ENCODE measurements around the gene DPY19L3. TPM values are rescaled to one million over a fixed set of nuclear protein-coding genes. Genes with fewer than 3 reads are reported as not detected.
"Not testable (repeated sequence)": the region's sequence is repeated elsewhere in the genome, so short reads cannot be mapped to it uniquely, and the experiment has no call there.

Gene DPY19L3
- total and polyA plus RNA-seq, 2 donors = 6.9 to 62.7 TPM

DNA sequence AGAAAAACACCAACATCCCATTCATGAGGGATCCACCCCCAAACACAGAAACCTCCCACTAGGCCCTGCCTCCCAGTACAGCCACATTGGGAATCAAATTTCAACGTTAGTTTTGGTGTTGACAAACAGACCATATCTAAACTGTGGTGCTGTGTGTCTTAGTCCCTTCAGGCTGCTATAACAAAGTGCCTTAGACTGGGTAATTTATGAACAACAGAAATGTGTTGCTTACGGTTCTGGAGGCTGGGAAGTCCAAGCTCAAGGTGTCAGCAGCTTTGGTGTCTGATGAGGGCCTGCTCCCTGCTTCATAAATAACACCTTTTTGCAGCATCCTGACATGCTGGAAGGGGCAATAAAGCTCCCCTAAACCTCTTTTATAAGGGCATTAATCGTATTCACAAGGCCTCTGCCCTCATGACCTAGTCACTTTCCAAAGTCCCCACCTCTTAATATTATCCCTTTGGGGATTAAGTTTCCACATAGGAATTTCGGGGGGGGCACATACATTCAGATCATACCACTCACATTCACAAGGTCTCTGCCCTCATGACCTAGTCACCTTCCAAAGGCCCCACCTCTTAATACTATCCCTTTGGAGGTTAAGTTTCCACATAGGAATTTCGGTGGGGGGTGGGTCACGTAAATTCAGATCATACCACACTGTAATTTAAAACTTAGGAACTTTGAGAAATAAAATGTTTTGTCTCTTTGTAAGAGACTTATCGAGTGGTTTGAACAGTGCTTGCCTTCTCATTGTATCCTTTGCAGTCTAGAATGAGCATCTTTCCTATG lies 32.6 kb upstream of the DPY19L3 start:
- no peak for DNase-seq (ENCODE audit: extremely low spot score)
- 78% methylated on average over 7 of the region's 7 CpGs for WGBS
- Histone ChIP-seq H3K27ac (ENCODE audit: low read depth) (peak overlapping the region; percentile 51), H3K36me3 (ENCODE audit: insufficient read depth) (no peaks in the 10 kb centered on the region), H3K4me1 (ENCODE audit: insufficient read depth) (no peaks in the 10 kb centered on the region), H3K4me3 (ENCODE audit: low read depth, low read length) (no peak overlapping the region)

DNA sequence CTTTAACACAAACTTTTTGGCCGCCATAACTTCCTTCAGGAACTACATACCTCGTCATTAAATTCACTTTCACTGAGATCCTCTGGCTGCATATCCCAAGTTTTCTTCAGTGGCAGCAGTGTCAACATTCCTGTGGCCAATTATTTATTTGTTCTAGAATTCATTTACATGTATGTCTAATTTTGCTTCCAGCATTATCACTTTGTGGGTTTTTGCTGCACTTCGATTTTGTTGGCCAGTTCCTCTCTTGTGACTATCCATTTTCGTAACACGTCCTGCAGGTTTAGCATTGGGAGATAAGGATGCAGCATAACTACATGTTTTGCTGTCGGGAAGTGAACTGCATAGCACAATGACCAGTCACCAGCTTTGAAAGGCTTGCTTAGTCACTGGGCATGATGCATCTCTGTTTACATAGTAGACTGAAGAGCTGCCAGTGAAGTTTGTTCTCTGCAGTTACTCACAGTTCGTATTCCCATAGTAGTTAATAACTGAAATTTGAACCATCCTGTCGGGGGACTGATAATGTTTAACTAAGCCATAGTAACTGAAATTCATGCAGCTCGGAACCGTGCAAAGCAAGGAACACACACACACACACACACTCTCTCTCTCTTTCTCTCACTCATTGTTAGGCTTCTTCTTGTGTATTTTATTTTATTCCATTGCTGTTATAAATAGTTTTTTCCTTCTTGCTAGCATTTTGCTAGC lies 31.8 kb upstream of the DPY19L3 start:
- Histone ChIP-seq H3K36me3 (ENCODE audit: insufficient read depth) (no peaks in the 10 kb centered on the region), H3K4me1 (ENCODE audit: insufficient read depth) (no peaks in the 10 kb centered on the region), H3K4me3 (ENCODE audit: low read depth, low read length) (no peak overlapping the region), H3K27ac (ENCODE audit: low read depth) (peak overlapping the region; percentile 51)
- DNase-seq (ENCODE audit: extremely low spot score) = peak; percentile 61
- WGBS = 21% methylated on average over 10 of the region's 10 CpGs

DNA sequence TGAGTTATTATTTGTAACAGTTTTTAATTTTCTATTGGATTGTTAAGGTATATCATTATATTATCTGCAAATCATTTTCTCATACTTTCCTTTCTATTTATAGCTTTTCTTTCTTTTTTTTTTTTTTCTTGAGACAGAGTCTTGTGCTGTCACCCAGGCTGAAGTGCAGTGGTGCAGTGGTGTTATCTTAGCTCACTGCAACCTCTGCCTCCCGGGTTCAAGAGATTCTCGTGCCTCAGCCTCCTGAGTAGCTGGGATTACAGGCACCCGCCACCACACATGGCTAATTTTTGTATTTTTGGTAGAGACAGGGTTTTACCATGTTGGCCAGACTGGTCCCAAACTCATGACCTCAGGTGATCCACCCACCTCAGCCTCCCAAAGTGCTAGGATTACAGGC lies 31.2 kb upstream of the DPY19L3 start:
- not testable (repeated sequence) for H3K27ac ChIP-seq (ENCODE audit: low read depth); H3K36me3 ChIP-seq (ENCODE audit: insufficient read depth)
- 73% methylated on average over 3 of the region's 3 CpGs for WGBS

DNA sequence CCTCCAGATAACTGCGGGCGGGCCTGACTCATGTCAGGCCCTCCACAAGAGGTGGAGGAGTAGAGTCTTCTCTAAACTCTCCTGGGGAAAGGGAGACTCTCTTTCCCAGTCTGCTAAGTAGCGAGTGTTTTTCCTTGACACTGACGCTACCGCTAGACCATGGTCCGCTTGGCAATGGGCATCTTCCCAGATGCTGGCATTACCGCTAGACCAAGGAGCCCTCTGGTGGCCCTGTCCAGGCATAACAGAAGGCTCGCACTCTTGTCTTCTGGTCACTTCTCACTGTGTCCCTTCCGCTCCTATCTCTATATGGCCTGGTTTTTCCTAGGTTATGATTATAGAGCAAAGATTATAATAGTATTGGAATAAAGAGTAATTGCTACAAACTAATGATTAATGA lies 28.5 kb upstream of the DPY19L3 start:
- 96% methylated on average over 9 of the region's 9 CpGs for WGBS
- H3K36me3 ChIP-seq (ENCODE audit: insufficient read depth); DNase-seq (ENCODE audit: extremely low spot score); H3K4me1 ChIP-seq (ENCODE audit: insufficient read depth); H3K27ac ChIP-seq (ENCODE audit: low read depth); H3K4me3 ChIP-seq (ENCODE audit: low read depth, low read length): not testable (repeated sequence)

More for the DNA sequence above, 31.2 kb upstream of the DPY19L3 start:
- H3K4me3 ChIP-seq (ENCODE audit: low read depth, low read length); H3K4me1 ChIP-seq (ENCODE audit: insufficient read depth); DNase-seq (ENCODE audit: extremely low spot score): not testable (repeated sequence)

DNA sequence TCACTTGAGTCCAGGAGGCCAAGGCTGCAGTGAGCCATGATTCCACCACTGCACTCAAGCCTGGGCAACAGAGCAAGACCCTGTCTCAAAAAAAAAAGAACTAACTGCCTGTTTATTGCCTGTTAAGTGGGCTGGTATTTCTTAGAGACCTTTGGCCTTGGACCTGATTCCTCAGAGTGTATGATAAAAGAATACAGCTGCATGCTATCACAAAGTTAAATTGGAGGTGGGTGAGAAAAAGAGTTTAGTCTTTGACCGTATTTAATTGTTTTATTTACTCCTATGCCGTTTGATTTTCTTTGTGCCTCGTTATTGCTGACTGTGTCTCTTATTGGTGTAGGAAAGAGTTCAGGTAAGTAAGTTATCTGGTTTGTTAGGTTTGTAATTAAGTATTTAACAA lies 25.3 kb upstream of the DPY19L3 start:
- 78% methylated on average over 3 of the region's 3 CpGs for WGBS
- no peaks in the 10 kb centered on the region for H3K4me1 ChIP-seq (ENCODE audit: insufficient read depth)
- no peak for DNase-seq (ENCODE audit: extremely low spot score)
- H3K4me3 ChIP-seq (ENCODE audit: low read depth, low read length) = no peak overlapping the region
- H3K36me3 ChIP-seq (ENCODE audit: insufficient read depth) = peaks cover 6% of the 10 kb centered on the region
- no peak overlapping the region for H3K27ac ChIP-seq (ENCODE audit: low read depth)

DNA sequence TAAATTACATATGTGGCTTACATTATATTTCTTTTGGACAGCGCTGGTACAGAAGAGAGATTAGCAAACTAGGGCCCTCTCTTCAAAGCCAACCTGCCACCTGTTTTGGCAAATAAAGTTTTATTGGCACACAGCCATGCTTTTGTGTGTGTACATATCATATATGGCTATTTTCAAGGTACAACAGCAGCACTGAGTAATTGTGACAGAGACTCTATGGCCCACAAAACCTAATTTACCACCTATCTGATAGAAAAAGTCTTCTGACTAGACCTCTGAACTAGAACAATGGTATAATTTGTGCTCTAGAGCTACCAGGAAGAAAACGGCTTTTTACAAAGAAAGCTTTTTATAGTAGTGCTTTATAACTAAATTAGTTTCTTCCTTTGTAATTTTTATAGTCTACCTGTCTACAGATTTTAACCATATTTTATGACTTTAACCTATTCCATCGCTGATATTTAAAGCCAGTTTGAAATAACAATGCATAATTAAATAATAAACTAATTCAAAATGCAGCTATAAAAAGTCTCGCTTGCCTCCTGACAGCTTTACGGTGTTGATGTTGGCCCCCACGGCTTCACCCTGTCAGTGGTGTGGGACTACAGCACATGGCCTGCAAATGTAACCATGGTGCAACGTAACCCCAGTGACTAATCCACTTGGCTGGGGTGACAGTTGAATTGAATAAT lies 17.7 kb upstream of the DPY19L3 start:
- H3K4me3 ChIP-seq (ENCODE audit: low read depth, low read length) = no peak overlapping the region
- no peaks in the 10 kb centered on the region for H3K36me3 ChIP-seq (ENCODE audit: insufficient read depth)
- no peaks in the 10 kb centered on the region for H3K4me1 ChIP-seq (ENCODE audit: insufficient read depth)
- H3K27ac ChIP-seq (ENCODE audit: low read depth) = no peak overlapping the region
- WGBS = 37% methylated on average over 7 of the region's 7 CpGs
- no peak for DNase-seq (ENCODE audit: extremely low spot score)

DNA sequence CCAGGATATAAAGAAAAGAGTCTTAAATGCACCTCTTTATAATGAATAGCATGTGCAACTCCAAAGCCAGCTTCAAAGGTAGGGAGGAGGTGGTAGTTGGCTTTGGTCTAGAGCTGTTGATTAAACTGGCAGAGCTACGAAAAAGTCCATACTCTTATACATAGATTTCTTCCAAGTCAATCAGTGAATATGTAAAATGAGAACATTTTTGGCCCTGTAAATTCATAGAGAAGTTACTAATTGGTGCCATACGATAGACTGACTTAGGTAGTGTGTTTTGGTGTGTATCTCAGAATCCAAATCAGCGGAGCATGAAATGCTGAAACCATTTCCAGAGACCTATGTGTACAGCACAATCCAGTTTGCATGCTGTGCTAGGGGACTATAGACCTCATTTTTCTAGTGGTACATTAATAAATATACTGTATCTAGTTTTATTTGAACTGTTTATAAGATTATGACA lies 17.1 kb upstream of the DPY19L3 start:
- no peak overlapping the region for H3K27ac ChIP-seq (ENCODE audit: low read depth)
- no peaks in the 10 kb centered on the region for H3K4me1 ChIP-seq (ENCODE audit: insufficient read depth)
- WGBS = 81% methylated on average over 3 of the region's 3 CpGs
- H3K36me3 ChIP-seq (ENCODE audit: insufficient read depth) = no peaks in the 10 kb centered on the region
- H3K4me3 ChIP-seq (ENCODE audit: low read depth, low read length) = no peak overlapping the region
- DNase-seq (ENCODE audit: extremely low spot score) = no peak

DNA sequence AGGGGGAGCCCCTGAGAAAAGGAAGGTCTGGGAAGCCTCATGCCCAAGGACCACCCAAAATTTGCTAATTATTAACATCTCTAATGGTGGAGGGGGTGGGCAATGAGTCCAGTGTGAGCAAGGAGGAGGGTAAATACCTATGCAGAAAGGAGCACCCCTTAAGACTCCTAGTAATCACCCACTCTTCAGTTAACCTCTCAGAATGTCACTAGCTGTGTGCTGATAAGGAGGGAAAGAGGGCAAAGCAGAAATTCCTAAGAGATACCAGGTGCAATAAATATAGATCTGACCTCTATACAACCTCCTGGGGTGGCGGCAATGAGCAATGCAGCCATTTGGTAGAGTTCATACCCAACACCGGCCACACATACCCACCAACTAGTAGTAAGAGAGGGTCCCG lies 12.7 kb upstream of the DPY19L3 start:
- WGBS = 75% methylated on average over 3 of the region's 3 CpGs
- Histone ChIP-seq H3K36me3 (ENCODE audit: insufficient read depth) (no peaks in the 10 kb centered on the region), H3K27ac (ENCODE audit: low read depth) (no peak overlapping the region), H3K4me1 (ENCODE audit: insufficient read depth) (no peaks in the 10 kb centered on the region), H3K4me3 (ENCODE audit: low read depth, low read length) (no peak overlapping the region)
- DNase-seq (ENCODE audit: extremely low spot score) = no peak

DNA sequence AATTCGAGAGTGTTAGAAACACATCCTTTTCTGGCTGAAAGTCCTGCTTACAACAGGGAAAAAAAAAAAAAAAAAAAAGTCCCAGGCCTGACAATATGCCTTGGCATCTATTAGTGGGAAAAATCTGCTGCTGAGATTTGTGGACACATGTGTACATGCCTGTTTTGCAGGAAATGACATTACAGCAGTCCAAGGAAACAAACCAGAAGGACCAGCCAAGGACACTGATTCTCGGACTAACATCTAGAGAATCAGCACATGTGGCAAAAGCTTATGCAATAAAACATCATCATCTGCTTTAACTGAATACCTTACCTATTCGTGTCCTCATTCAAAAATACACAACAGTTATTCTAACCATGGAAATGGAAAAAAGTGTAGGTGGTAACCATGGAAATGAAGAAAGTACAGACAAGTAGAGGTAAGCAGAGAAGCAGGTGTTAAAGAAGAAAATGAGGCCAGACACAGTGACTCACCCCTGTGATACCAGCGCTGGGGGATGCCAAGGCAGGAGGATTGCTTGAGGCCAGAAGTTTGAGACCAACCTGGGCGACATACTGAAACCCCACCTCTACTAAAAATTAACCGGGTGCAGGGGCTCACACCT lies 9.4 kb upstream of the DPY19L3 start:
- 80% methylated on average over 6 of the region's 6 CpGs for WGBS
- Histone ChIP-seq H3K4me3 (ENCODE audit: low read depth, low read length) (no peak overlapping the region), H3K27ac (ENCODE audit: low read depth) (no peak overlapping the region), H3K4me1 (ENCODE audit: insufficient read depth) (no peaks in the 10 kb centered on the region), H3K36me3 (ENCODE audit: insufficient read depth) (no peaks in the 10 kb centered on the region)
- DNase-seq (ENCODE audit: extremely low spot score) = no peak

DNA sequence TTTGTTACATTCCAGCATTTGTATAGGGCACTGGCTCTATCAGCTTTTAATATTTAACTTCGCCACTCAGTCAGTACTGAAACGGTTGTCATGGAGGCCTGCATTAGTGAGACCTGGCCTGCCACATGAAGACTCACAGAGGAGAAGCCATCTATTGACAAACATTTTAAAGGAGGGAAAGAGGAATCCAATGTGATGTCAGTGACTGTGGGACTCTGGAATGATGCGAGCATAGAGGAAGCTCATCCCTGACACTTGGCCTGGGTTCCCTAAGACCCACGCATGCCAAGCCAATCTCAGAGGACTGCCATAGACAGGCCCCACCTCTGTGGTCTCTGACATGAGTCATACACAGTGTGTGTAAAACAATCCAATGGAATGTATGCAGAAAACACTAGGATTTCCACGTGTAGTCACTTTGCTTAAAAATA lies 7.9 kb upstream of the DPY19L3 start:
- no peak for DNase-seq (ENCODE audit: extremely low spot score)
- no peaks in the 10 kb centered on the region for H3K4me1 ChIP-seq (ENCODE audit: insufficient read depth)
- no peaks in the 10 kb centered on the region for H3K36me3 ChIP-seq (ENCODE audit: insufficient read depth)
- H3K27ac ChIP-seq (ENCODE audit: low read depth) = no peak overlapping the region
- no peak overlapping the region for H3K4me3 ChIP-seq (ENCODE audit: low read depth, low read length)
- WGBS = 65% methylated on average over 5 of the region's 5 CpGs

DNA sequence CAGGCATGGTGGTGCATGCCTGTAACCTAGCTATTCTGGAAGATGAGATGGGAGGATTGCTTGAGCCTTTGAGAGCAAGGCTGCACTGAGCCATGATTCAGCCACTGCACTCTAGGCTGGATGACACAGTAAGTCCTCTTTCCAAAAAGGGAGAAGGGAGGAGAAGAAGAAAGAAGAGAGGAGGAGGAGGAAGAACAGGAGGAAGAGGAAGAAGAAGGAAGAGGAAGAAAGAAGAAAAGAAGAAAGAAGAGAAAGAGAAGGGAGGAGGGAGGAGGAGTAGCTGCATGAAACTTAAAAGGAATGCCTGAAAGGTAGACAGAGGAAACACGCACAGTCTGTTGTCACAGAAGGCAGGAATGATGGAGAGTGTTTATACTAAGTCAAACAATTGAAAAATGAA lies 3.6 kb upstream of the DPY19L3 start:
- DNase-seq (ENCODE audit: extremely low spot score) = no peak
- no peaks in the 10 kb centered on the region for H3K36me3 ChIP-seq (ENCODE audit: insufficient read depth)
- no peak overlapping the region for H3K27ac ChIP-seq (ENCODE audit: low read depth)
- 95% methylated on average over 1 of the region's 1 CpG for WGBS
- H3K4me3 ChIP-seq (ENCODE audit: low read depth, low read length) = no peak overlapping the region
- no peaks in the 10 kb centered on the region for H3K4me1 ChIP-seq (ENCODE audit: insufficient read depth)

DNA sequence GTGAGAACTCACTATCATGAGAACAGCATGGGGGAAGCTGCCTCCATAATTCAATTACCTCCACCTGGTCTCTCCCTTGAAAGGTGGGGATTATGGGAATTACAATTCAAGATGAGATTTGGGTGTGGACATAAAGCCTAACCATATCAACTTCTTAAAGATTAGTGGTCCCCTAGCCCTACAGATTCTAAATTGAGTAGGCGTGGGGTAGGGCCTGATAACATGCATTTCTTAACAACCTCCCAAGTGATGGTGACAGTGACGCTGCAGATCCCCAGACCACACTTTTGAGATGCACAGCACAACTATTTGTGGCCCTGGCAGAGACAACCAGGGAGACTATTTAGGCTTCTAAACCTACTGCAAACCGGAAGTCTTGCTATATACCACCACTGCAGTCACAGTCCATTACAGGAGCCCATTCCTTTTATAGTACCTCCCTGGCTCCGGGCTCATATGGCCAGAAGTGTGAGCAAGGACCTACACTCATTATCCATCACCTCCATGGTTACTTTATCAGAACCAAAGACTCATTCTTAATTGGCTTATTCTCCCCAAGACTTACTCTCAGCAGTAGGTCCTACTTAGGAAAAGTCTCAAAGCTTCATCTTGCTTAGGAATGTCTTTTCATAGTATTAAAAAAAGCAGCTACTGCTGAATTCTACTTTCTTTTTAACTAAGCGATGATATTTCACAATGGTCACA lies 2.1 kb upstream of the DPY19L3 start:
- no peak for DNase-seq (ENCODE audit: extremely low spot score)
- Histone ChIP-seq H3K36me3 (ENCODE audit: insufficient read depth) (no peaks in the 10 kb centered on the region), H3K4me3 (ENCODE audit: low read depth, low read length) (no peak overlapping the region), H3K4me1 (ENCODE audit: insufficient read depth) (no peaks in the 10 kb centered on the region), H3K27ac (ENCODE audit: low read depth) (no peak overlapping the region)
- WGBS = 75% methylated on average over 5 of the region's 5 CpGs

Measured in urinary bladder (tissue), 4 donors.